Astrocyte (in vitro differentiated cells and primary cell): Measurements from ENCODE around the gene UBD.

Experiments
- CTCF ChIP-seq: IDR thresholded peaks from 2 replicates; pipeline ENCODE4 v1.5.1; 2011; ENCODE audit warnings: low read depth, mild to moderate bottlenecking, inconsistent platforms, low read length, moderate library complexity; ENCODE audit not compliant: insufficient read depth
- EZH2 ChIP-seq: IDR thresholded peaks from 2 replicates; pipeline ENCODE4 v1.6.1; 2012; ENCODE audit warnings: mild to moderate bottlenecking, low read length, inconsistent platforms; ENCODE audit not compliant: insufficient read depth

- TF ChIP-seq EZH2 (no peak), CTCF (no peak)
Measured at GRCh38 chr6:29552512-29553051, 7.0 kb downstream of the UBD start.
